ENCODE results near the gene PPME1.

- TF ChIP-seq, protein P1, sequence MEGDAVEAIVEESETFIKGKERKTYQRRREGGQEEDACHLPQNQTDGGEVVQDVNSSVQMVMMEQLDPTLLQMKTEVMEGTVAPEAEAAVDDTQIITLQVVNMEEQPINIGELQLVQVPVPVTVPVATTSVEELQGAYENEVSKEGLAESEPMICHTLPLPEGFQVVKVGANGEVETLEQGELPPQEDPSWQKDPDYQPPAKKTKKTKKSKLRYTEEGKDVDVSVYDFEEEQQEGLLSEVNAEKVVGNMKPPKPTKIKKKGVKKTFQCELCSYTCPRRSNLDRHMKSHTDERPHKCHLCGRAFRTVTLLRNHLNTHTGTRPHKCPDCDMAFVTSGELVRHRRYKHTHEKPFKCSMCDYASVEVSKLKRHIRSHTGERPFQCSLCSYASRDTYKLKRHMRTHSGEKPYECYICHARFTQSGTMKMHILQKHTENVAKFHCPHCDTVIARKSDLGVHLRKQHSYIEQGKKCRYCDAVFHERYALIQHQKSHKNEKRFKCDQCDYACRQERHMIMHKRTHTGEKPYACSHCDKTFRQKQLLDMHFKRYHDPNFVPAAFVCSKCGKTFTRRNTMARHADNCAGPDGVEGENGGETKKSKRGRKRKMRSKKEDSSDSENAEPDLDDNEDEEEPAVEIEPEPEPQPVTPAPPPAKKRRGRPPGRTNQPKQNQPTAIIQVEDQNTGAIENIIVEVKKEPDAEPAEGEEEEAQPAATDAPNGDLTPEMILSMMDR (IDR thresholded peaks at IDR 0.05; ENCODE audit: insufficient read depth, low read depth, low read length), result no peak
- no peak for TF ChIP-seq EZH2 (IDR thresholded peaks at IDR 0.05; ENCODE audit: insufficient read depth, low read length)
Measured at GRCh38 chr11:74144592-74144991, 26.5 kb upstream of the PPME1 start.

Measured in astrocyte (in vitro differentiated cells and primary cell).